AG04450 (cell line): Measurements from ENCODE around the gene LHX5. TPM values are rescaled to one million over a fixed set of nuclear protein-coding genes. Genes with fewer than 3 reads are reported as not detected.

ENCODE experiments used
- CTCF ChIA-PET: fragments of 300-600, 350-600 bp; formaldehyde crosslinking; extraction: SDS; loops from one replicate; lab custom pipeline; 2022; ENCODE audit warnings: antibody characterized with exemption, inconsistent platforms; lab: Charles Lee
- POLR2A ChIA-PET: fragments of 350-600 bp; formaldehyde crosslinking; extraction: SDS; loops from one replicate; lab custom pipeline; 2021; ENCODE audit warnings: antibody characterized with exemption, inconsistent platforms; lab: Yijun Ruan, JAX
- DNase-seq: peaks from one replicate; pipeline ENCODE4 v3.0.0-alpha.2; 2011; ENCODE audit warnings: low read depth, low spot score
- H3K27ac ChIP-seq: one replicate; pipeline ENCODE4 v1.5.1; 2012; ENCODE audit warnings: low read depth, low read length, control low read depth
- H3K27me3 ChIP-seq: one replicate; pipeline ENCODE4 v1.6.0; 2012; ENCODE audit warnings: low read length; ENCODE audit not compliant: control insufficient read depth, insufficient read depth
- H3K4me3 ChIP-seq: 2 replicates; pipeline ENCODE4 v1.5.1; 2011; ENCODE audit warnings: mild to moderate bottlenecking, low read depth, low read length, control low read depth
- H3K9me3 ChIP-seq: 2 replicates; pipeline ENCODE4 v1.5.1; 2012; ENCODE audit warnings: low read length; ENCODE audit not compliant: control insufficient read depth, insufficient read depth
- polyA minus RNA-seq: library from RNA; depleted of rRNA, polyadenylated mRNA; stranded (reverse); fragments of >200 nt; gene quantifications from 2 replicates; pipeline ENCODE4 v1.2.3, GENCODE V29; 2011; rRNA and poly(A)+ RNA removed
- polyA plus RNA-seq: library from polyadenylated mRNA; depleted of rRNA; stranded (reverse); fragments of >200 nt; gene quantifications from 2 replicates; pipeline ENCODE4 v1.2.3, GENCODE V29; 2011; rRNA removed
- TF ChIP-seq, protein P1 (sequence below): IDR thresholded peaks from 2 replicates; pipeline ENCODE4 v1.5.1; 2011; ENCODE audit warnings: low read depth, low read length, control low read depth, inconsistent platforms

The LHX5 gene
- polyA plus RNA-seq, result not detected in 2 replicates
- not detected in 2 replicates for polyA minus RNA-seq

DNA sequence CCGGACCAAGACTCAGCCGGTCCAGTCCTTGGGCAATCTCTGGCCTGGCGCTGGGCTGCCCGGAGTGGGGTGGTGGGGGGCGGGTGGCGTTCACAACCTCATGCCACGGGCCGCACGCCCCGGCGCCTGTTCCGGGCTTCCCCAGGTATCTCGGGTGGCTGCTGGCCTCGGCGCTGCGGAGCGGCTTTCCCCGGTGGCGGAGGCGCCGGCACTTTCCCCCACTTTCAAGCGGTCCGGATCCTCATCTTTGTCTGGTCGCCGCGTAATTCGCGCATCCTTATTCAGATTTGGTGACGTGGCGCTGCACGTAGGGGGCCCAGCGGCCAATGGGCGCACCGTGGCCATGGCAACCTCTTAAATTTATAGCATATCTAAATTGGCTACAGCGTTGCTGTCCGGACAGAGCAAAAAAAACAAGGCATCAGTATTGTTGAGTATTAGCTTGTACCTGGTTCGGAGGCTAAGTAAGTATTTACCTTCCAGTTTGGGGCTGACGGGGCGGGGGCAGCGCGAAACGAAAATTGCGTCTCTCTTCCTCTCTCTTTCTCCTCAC lies at the start of gene LHX5:
Gene LHX5 (minus strand): TSS at position 253 of the 553 bp plus-strand sequence. CDS start 373 bp downstream, outside the sequence.
- POLR2A ChIA-PET, result no interaction called here
- Histone ChIP-seq H3K27ac (no peak within 1 kb of the TSS), H3K9me3 (no peaks in the 10 kb centered on the region; the same call in 1 of the 2 replicates), H3K4me3 (no peak within 1 kb of the TSS), H3K27me3 (peaks cover 95% of the 10 kb centered on the region)
- TF ChIP-seq, protein P1, sequence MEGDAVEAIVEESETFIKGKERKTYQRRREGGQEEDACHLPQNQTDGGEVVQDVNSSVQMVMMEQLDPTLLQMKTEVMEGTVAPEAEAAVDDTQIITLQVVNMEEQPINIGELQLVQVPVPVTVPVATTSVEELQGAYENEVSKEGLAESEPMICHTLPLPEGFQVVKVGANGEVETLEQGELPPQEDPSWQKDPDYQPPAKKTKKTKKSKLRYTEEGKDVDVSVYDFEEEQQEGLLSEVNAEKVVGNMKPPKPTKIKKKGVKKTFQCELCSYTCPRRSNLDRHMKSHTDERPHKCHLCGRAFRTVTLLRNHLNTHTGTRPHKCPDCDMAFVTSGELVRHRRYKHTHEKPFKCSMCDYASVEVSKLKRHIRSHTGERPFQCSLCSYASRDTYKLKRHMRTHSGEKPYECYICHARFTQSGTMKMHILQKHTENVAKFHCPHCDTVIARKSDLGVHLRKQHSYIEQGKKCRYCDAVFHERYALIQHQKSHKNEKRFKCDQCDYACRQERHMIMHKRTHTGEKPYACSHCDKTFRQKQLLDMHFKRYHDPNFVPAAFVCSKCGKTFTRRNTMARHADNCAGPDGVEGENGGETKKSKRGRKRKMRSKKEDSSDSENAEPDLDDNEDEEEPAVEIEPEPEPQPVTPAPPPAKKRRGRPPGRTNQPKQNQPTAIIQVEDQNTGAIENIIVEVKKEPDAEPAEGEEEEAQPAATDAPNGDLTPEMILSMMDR, result no peak
- CTCF ChIA-PET, result interaction anchor here (1.2 kb wide), 1 partner anchor 10 kb away, joined by 4 read pairs; no protein-coding TSS in a partner anchor
- no peak for DNase-seq

DNA sequence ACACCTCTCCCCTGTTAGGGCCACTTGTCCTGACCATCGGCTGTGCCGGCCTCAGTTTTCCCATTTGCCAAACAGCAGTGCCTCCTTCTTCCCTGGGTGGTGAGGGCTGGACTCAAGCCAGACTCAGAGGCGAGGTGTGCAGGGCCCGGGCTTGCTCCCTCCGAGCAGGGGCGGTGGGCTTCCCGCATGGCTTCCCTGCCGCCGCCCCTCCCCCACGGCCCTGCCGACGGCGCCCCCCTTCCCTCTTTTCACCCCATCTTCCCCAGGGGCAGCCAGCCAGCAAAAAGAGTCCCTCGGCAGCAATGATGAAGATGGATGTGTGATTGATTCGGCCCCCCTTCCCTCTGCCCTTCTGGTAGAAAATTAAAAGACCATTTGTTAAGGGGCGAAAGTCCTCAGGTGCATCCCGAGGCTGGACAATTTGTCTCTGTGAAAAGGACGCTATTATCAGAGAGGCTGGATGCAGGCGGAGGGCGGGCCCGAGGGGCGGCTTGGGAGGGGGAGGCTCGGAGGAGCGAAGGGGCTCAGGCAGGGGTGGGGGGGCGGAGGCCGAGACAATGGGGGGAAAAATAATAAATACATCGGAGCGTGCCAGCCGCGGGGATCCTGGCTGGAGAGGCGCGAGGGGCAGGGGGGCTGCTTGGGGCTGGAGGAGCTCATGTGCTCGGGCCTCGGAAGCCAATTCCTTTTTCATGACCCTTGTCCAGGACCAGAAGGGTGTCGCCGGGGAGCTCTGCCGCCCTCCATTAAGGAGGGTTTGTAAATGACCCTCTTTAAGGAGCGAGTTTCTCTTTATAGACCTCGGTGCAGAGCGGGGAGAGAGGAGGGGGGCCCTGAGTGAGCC lies 48.0 kb upstream of the LHX5 start:
- Histone ChIP-seq H3K9me3 (no peaks in the 10 kb centered on the region), H3K4me3 (no peak overlapping the region), H3K27me3 (peaks cover 26% of the 10 kb centered on the region), H3K27ac (no peak overlapping the region)
- TF ChIP-seq, protein P1, result no peak
- DNase-seq, result no peak
- POLR2A ChIA-PET, result no interaction called here
- CTCF ChIA-PET, result no interaction called here

GRCh38 chr12:113515082-113515856 lies 43.6 kb upstream of the LHX5 start:
- ChIA-PET POLR2A (no interaction called here), CTCF (no interaction called here)
- H3K27ac ChIP-seq, result no peak overlapping the region

GRCh38 chr12:113514602-113515001 lies 42.9 kb upstream of the LHX5 start:
- TF ChIP-seq, protein P1, result no peak
- no peak for DNase-seq
- CTCF ChIA-PET, result no interaction called here
- Histone ChIP-seq H3K4me3 (no peak overlapping the region), H3K27ac (no peak overlapping the region), H3K9me3 (no peaks in the 10 kb centered on the region), H3K27me3 (peaks cover 18% of the 10 kb centered on the region)
- POLR2A ChIA-PET, result no interaction called here

More at GRCh38 chr12:113515082-113515856, 43.6 kb upstream of the LHX5 start:
- TF ChIP-seq, protein P1, result no peak
- no peaks in the 10 kb centered on the region for H3K9me3 ChIP-seq
- H3K4me3 ChIP-seq, result no peak overlapping the region
- peaks cover 20% of the 10 kb centered on the region for H3K27me3 ChIP-seq
- DNase-seq, result no peak
